Thyroid gland (tissue), 4 donors: Measurements from ENCODE around the gene HBA1.

Source experiments
- CTCF ChIP-seq, 6 experiments: fragments of 200-600 bp in 3 of 6; fragments of 450-650 bp in 3 of 6; sonication (generic) in 3 of 6; IDR thresholded peaks; one replicate each; pipeline ENCODE4 v1.5.1; 2016 to 2019; ENCODE audit warnings: antibody characterized with exemption in 6 of 6, mild to moderate bottlenecking in 2 of 6, inconsistent platforms in 1 of 6, moderate library complexity in 1 of 6
- POLR2A ChIP-seq, 2 donors: fragments of 450-650 bp; IDR thresholded peaks; one replicate each; pipeline ENCODE4 v1.6.1; 2017; ENCODE audit warnings: antibody characterized with exemption in 2 of 2, mild to moderate bottlenecking in 2 of 2, moderate library complexity in 1 of 2

DNA sequence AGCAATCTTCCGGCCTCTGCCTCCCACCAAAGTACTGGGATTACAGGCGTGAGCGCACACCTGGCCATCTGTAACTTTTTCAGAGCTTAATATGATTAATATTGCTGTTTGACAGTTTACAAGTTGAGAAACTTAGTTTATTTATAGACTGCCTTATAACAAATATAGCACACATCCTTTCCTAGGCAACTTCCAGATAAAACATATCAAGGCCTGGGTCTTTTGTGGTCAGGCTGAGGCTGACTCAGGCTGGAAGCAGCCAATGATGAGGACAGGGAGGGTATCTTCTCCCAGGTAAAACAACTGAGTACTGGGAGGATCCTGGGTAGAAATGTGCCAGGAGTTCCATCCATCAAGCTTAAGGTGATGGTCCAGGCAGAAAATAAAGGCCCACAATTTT is 36.5 kb downstream of the HBA1 start:
- TF ChIP-seq CTCF (IDR thresholded peaks at IDR 0.05): no peak
- no peak for TF ChIP-seq POLR2A (IDR thresholded peaks at IDR 0.05)
